ENCODE results near the gene PKD1L1. TPM values are rescaled to one million over a fixed set of nuclear protein-coding genes. Genes with fewer than 3 reads are reported as not detected.

Gene PKD1L1
- total RNA-seq, 3 donors from 2014 or later (not counting 1 experiment from before 2014, with no cell fraction given): 0.33 to 0.48 (median 0.38) TPM

- H3K4me1 Mint-ChIP-seq: no peaks in the 10 kb centered on the region
- no peak for ATAC-seq
- 100% methylated on average over 1 of the region's 2 CpGs for WGBS (ENCODE audit: insufficient coverage)
- no peak for TF ChIP-seq CTCF (IDR thresholded peaks at IDR 0.05)
- H3K27ac ChIP-seq (ENCODE audit: low read length): no peak overlapping the region
- H3K27me3 Mint-ChIP-seq (ENCODE audit: low read depth in 2 of 2): peaks cover 6 to 15% of the 10 kb centered on the region in 2 donors
- H3K9me3 Mint-ChIP-seq: no peaks in the 10 kb centered on the region
- H3K27ac Mint-ChIP-seq: no peak overlapping the region
- H3K9me3 ChIP-seq (ENCODE audit: control insufficient read depth, insufficient read depth, low read length): no peaks in the 10 kb centered on the region
- H3K4me3 Mint-ChIP-seq: no peak overlapping the region
- no peaks in the 10 kb centered on the region for H3K27me3 ChIP-seq (ENCODE audit: control insufficient read depth, insufficient read depth, low read length)
- intact Hi-C loops (cut with micrococcal nuclease): no loop called here
- no peaks in the 10 kb centered on the region for H3K36me3 Mint-ChIP-seq
- no peak overlapping the region for H3K4me3 ChIP-seq (ENCODE audit: low read length)
- DNase-seq: no peak
- no peaks in the 10 kb centered on the region for H3K4me1 ChIP-seq (ENCODE audit: control insufficient read depth, insufficient read depth, low read length)
- no peaks in the 10 kb centered on the region for H3K36me3 ChIP-seq (ENCODE audit: control insufficient read depth, insufficient read depth, low read length)
Observed at GRCh38 chr7:47915616-47915976, 32.7 kb downstream of the PKD1L1 start.

- Mint-ChIP-seq H3K4me1 (no peaks in the 10 kb centered on the region), H3K9me3 (no peaks in the 10 kb centered on the region), H3K27ac (no peak overlapping the region), H3K4me3 (no peak overlapping the region), H3K36me3 (no peaks in the 10 kb centered on the region), H3K27me3 (ENCODE audit: low read depth in 2 of 2) (peaks cover 6 to 15% of the 10 kb centered on the region in 2 donors)
- no peaks in the 10 kb centered on the region for H3K9me3 ChIP-seq (ENCODE audit: control insufficient read depth, insufficient read depth, low read length)
- TF ChIP-seq CTCF (IDR thresholded peaks at IDR 0.05): no peak
- intact Hi-C loops (cut with micrococcal nuclease): no loop called here
- H3K27ac ChIP-seq (ENCODE audit: low read length): no peak overlapping the region
- 94% methylated on average over 3 of the region's 5 CpGs for WGBS (ENCODE audit: insufficient coverage)
- no peaks in the 10 kb centered on the region for H3K4me1 ChIP-seq (ENCODE audit: control insufficient read depth, insufficient read depth, low read length)
- DNase-seq (no peak), ATAC-seq (no peak)
- H3K4me3 ChIP-seq (ENCODE audit: low read length): no peak overlapping the region
- no peaks in the 10 kb centered on the region for H3K36me3 ChIP-seq (ENCODE audit: control insufficient read depth, insufficient read depth, low read length)
- H3K27me3 ChIP-seq (ENCODE audit: control insufficient read depth, insufficient read depth, low read length): no peaks in the 10 kb centered on the region
Observed at GRCh38 chr7:47914717-47915615, 33.3 kb downstream of the PKD1L1 start.

GRCh38 chr7:47912332-47912731, 35.9 kb downstream of the PKD1L1 start:
- intact Hi-C loops (cut with micrococcal nuclease): no loop called here
- Mint-ChIP-seq H3K27me3 (ENCODE audit: low read depth in 2 of 2) (peaks cover 6 to 14% of the 10 kb centered on the region in 2 donors), H3K36me3 (no peaks in the 10 kb centered on the region), H3K4me3 (no peak overlapping the region), H3K4me1 (no peaks in the 10 kb centered on the region), H3K9me3 (no peaks in the 10 kb centered on the region), H3K27ac (no peak overlapping the region)
- ATAC-seq (no peak), DNase-seq (no peak)
- no peaks in the 10 kb centered on the region for H3K9me3 ChIP-seq (ENCODE audit: control insufficient read depth, insufficient read depth, low read length)
- H3K36me3 ChIP-seq (ENCODE audit: control insufficient read depth, insufficient read depth, low read length): no peaks in the 10 kb centered on the region
- H3K27me3 ChIP-seq (ENCODE audit: control insufficient read depth, insufficient read depth, low read length): no peaks in the 10 kb centered on the region
- no peaks in the 10 kb centered on the region for H3K4me1 ChIP-seq (ENCODE audit: control insufficient read depth, insufficient read depth, low read length)
- 93% methylated on average over 6 of the region's 6 CpGs for WGBS (ENCODE audit: insufficient coverage)
- H3K4me3 ChIP-seq (ENCODE audit: low read length): no peak overlapping the region
- no peak for TF ChIP-seq CTCF (IDR thresholded peaks at IDR 0.05)
- no peak overlapping the region for H3K27ac ChIP-seq (ENCODE audit: low read length)
